DMS79 (cell line): Measurements from ENCODE around the gene NHP2.

Experiments
- DNase-seq: peaks from one replicate; lab custom pipeline; 2025; lab: John Stamatoyannopoulos, UW

NHP2 gene

DNA sequence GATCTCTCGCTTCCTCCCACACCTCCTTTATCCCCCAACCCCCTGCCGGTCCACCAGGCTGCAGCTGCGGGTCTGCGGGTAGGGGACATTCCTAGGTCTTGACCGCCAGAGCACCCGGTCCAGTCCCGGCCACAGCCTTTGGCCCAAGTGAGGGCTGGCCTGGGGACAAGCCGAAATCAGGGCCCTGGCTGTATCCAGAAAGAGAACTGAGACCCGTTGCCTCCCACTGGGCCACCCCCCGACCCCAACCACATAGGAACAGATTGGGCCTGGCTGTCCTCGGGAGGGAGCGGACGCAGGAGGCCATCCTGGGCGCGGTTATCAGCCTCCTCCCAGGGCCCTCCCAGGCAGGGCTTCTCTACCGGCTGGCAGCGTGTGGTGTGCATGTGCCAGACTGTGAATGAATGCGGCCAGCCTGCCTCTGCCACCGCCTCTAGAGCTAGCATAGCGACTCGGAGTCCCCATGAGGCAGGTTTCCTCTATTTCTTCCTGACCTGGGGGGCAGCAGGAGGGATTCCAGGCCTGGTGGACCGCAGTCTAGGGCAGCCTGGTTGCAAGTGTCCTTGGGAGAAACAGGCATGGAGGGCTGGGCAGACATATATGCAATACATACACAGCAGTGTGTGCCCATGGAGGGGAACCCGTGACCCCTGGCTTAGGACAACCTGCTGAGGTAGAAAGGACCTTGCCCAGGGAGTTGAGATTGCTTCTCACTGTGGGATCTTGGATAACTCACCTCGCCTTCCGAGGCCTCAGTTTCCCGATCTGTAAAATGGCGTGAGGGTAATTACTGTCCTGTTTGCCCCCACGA lies 39.2 kb downstream of the NHP2 start:
- no peak for DNase-seq

DNA sequence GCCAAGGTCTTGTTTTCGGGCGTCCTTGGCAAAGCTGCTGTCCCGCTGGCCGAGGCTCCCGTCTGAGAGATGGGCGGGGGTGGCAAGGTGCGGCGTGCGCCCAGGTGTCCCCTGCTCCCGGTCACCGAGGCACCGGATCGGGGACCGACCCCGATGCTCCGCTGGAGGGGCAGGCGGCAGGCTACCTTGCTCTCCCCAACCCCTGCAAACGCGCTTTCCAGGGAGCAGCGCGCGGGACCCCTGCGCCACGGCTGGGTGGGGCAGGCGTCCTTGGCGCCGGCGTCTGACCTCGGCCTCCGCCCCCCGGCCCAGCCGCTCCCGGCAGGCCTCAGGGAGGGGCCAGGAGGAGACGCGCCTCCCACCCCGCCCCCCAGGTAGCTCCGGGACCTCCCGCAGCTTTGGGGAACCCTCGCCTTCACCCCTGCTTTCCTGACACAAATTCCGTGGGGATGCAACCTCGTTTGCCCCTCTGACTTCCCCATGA lies 39.8 kb downstream of the NHP2 start:
- no peak for DNase-seq

DNA sequence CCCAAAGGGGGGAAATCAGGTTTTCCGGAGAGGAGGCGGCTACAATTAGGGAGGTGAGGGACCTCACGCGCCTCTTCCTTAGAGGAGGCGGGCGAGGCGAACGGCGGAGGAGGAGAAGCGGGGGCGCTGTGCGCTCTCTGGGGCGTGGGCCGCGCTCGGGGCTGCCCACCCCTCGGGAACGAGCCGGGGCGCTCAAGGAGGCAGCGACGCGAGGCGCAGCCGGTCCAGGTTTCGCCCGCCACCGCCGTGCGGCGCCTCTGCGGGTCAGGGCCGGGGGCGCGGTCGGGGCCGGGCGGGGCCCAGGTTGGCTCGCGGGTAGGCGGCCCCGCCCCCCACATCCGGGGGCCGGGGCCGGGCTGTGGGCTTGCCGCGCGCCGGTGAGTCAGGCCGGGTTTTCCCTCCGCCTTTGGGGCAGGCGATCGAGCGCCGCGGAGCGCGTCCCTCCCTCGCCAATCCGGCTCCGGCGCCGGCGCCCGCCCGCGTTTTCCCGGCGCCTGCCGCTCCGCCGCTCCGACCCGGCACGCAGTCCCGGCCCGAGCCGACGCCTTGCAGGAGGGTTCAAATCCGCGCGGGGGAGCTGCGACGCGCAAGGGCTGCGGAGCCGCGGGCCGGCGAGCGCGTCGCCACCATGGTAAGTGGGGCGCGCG lies 40.4 kb downstream of the NHP2 start, which contains the start of gene N4BP3:
Gene N4BP3, plus strand, starts transcription at position 392 of the 647 bp plus-strand sequence. CDS start 6,052 bp downstream, outside the sequence.
- DNase-seq, result no peak

DNA sequence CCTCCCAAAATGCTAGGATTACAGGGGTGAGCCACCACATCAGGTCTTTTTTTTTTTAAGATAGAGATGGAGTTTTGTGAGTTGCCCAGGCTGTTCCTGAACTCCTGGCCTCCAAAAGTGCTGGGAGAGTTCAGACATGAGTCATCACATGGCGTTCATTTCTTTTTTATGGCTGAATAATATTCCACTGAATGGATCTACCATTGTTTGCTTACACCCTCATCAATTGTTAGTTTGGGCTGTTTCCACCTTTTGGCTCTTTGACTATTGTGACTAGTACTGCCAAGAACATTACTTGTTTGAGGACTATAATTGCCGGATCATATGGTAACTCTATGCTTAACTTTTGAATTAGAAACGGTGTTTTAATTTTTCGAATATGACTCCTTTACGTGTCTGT lies 41.1 kb downstream of the NHP2 start:
- no peak for DNase-seq

DNA sequence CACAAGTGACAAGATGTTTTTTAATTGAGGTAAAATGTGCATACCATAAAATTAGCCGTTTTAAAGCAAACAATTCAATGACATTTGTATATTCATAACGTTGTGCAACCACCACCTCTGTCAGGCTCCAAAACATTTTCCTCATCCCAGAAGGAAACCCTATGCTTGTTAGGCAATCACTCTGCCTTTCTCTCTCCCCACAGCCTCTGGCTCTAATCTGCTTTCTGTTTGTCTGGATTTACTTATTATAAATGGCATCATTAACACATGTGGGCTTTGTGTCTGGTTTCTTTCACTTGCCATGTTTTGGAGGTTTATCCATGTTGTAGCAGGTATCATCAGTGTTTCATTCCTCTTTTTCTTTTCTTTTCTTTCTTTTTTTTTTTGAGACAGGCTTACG lies 41.8 kb downstream of the NHP2 start:
- no peak for DNase-seq

DNA sequence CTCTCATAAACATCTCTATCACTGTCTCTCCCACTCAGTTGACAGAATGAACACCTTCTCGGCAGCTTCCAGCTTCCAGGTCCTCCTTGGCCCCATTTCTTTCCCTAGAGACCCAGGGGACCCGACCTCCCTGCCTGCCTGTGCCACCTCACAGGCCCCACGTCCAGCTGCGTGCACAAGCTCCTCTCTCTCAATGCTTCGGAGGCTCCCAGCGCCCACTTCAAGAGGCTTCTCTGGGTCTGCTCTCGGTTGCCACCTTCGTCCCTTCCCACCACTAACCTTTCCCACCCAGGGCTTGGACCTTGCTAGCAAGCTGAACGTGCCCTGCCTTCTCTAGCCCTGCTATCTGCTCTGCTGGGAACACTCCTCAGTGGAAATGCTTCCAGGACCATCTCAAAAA lies 43.2 kb downstream of the NHP2 start:
- DNase-seq, result no peak

DNA sequence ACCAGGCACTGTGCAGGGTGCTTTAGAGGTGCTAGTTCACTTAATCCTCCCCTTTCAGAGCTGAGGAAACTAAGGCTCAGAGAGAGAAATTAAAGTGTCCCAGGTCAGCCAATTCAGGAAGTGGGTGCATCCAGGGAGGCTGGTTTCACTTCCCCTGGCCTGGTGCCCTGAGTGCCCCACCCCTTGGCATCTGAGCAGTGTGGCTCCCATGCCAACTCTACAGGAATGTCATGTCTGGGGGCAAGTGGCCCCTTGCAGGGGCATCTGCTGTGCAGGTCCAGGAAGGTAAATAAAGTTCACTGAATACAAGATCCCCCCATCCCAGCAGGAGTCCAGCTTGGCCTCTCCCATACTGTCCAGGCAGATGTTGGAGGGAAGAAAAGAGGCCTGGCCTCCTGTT lies 44.7 kb downstream of the NHP2 start:
- DNase-seq, result no peak

DNA sequence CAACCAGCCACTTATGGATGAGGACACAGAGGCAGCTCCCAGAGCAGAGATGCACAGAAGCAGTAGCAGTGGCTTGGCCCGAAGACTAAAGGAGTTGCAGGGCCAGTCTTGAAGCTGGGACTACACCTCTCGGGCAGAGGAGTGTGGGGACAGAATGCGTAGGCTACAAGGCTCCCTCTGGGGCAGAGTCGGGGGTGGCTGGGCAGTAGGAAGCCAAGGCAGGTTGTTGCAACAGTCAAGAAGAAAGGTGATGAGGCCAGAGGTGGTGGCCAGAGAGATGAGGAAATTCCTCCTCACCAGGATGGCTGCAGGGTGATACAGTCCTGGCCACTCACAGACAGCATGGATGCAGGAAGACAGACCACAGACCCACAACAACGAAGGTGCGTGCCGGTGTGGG lies 45.2 kb downstream of the NHP2 start:
- DNase-seq, result no peak

DNA sequence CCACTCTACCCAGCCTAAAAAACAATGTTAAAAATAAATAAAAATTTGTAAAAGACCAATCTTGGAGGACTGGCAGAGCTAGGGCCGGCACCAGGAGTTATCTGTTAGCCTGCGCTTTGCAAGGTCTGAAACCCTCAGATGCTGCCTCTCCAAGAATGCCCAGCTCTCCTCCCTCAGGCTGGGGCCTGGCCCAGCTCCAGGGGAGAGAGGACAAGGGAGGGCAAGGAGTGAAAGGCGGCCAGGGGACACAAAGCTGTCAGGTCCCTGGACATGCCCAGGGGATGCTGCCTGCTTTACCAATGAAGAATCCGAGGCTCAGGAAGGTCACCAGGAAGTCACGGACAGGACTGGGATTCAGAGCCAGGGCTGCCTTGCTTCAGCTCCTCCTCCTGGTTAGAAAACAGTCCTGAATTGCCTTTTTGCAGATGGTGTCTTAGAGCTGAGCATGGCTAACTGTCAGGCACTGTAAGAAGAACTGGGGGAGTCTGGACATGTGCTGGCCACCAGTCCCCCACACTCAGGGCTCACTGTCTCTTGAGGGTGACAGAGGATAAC lies 45.9 kb downstream of the NHP2 start:
- no peak for DNase-seq

DNA sequence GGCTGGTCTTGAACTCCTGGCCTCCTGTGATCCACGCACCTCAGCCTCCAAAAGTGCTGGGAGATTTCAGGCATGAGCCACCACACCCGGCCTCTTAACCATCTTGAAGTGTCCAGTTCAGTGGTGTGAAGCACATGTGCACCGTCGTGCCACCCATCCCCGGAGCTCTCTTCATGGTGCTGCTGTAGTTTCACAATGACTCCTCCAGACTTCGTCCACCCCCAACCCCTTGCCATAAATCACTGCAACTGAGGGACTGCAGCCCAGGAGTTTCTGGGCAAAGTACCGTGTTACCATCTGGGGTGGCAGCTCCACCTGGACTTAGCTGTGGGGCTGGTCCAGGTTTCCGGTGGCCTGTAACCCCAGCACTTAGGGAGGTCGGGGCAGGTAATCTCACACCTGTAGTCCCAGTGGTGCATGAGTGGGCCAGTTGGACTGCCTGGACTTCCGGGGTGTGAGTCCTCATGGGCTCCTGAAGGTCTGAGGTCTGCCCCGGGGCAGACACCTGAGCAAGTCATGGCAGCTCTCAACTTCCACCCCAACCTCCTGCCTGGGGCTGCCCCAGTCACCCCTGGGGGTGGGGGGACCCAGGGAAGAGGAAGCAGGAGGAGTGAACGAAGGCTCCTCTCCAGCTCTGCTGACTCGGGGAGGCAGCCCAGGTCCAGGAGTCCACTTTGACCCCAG lies 47.0 kb downstream of the NHP2 start:
- no peak for DNase-seq

DNA sequence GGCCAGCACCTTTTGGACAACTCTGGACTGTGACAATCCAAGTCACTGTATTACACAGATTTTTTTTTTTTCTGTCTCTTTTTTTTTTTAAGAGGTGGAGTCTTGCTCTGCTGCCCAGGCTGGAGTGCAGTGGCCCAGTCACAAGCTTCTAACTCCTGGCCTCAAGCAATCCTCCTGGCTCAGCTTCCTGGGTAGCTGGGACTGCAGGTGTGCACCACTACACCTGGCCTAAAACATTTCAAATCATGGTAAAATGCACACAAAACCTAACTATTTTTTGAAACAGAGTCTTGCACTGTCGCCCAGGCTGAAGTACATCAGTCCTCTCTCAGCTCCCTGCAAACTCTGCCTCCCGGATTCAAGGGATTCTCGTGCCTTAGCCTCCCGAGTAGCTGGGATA lies 47.6 kb downstream of the NHP2 start:
- no peak for DNase-seq

DNA sequence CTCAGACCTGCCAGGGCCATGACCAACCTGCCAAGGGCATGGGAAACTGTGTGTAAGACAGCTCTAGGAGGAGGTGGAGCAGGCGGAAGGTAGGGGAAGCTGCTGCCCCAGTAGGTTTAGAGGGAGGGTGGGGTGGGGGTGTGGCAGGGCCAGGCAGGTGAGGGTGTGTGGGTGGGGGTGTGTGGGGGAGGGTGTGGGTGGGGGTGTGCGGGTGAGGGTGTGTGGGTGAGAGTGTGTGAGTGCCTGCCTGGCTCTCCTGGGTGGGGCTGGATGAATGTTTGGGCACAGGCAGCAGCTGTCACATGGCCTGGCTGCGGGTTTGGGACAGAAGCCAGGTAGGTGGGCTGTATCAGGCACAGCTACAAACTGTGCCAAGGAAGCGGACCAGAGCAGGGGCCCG lies 49.2 kb downstream of the NHP2 start:
- no peak for DNase-seq

DNA sequence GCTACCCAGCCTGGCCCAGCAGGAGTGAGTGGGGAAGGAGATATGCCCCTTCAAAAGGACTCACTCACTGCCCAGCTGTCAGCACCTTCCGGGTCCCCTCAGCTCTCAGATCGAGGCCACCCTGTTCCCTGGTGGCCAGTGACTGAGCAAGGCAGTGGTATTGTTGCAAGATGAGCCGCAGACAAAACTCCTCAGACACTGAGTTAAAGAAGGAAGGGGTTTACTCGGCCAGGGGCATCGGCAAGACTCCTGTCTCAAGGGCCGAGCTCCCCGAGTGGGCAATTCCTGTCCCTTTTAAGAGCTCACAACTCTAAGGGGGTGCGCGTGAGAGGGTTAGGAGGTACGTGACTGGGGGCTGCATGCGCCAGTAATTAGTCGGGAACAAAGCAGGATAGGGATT lies 50.1 kb downstream of the NHP2 start:
- DNase-seq, result no peak
